HFF-Myc (cell line): ENCODE measurements around the gene QRFPR.

Source experiments
- DNase-seq: peaks from one replicate; pipeline ENCODE4 v3.0.0-alpha.2; 2011; ENCODE audit warnings: low read depth; ENCODE audit errors: extremely low read depth
- H3K4me3 ChIP-seq: replicated peaks from 2 replicates; pipeline ENCODE4 v1.5.1; 2011; ENCODE audit warnings: low read depth, mild to moderate bottlenecking, control low read depth, low read length
- TF ChIP-seq, protein P1 (sequence below): IDR thresholded peaks from 2 replicates; pipeline ENCODE4 v1.5.1; 2012; ENCODE audit warnings: mild to moderate bottlenecking, low read depth, low read length, control low read depth; ENCODE audit errors: missing control alignments

Gene QRFPR

DNA sequence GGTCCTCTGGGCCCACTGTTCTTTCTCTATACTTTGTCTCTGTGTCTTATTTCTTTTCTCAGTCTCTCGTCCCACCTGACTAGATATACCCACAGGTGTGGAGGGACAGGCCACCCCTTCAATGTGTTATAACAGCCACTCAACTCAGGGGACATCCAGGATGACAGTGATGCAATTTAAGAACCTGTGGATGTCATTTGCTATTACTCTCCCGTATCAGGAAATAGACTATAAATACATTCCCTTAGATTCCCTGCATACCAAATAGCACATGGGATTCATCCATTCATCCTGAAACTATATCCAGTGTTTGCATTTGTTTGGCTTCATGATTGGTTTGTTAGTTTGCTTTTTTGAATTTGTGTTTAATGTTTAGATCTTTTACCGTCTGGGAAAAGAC is 16.6 kb upstream of the QRFPR start:
- no peak overlapping the region for H3K4me3 ChIP-seq
- DNase-seq = no peak
- TF ChIP-seq, protein P1, sequence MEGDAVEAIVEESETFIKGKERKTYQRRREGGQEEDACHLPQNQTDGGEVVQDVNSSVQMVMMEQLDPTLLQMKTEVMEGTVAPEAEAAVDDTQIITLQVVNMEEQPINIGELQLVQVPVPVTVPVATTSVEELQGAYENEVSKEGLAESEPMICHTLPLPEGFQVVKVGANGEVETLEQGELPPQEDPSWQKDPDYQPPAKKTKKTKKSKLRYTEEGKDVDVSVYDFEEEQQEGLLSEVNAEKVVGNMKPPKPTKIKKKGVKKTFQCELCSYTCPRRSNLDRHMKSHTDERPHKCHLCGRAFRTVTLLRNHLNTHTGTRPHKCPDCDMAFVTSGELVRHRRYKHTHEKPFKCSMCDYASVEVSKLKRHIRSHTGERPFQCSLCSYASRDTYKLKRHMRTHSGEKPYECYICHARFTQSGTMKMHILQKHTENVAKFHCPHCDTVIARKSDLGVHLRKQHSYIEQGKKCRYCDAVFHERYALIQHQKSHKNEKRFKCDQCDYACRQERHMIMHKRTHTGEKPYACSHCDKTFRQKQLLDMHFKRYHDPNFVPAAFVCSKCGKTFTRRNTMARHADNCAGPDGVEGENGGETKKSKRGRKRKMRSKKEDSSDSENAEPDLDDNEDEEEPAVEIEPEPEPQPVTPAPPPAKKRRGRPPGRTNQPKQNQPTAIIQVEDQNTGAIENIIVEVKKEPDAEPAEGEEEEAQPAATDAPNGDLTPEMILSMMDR = no peak

DNA sequence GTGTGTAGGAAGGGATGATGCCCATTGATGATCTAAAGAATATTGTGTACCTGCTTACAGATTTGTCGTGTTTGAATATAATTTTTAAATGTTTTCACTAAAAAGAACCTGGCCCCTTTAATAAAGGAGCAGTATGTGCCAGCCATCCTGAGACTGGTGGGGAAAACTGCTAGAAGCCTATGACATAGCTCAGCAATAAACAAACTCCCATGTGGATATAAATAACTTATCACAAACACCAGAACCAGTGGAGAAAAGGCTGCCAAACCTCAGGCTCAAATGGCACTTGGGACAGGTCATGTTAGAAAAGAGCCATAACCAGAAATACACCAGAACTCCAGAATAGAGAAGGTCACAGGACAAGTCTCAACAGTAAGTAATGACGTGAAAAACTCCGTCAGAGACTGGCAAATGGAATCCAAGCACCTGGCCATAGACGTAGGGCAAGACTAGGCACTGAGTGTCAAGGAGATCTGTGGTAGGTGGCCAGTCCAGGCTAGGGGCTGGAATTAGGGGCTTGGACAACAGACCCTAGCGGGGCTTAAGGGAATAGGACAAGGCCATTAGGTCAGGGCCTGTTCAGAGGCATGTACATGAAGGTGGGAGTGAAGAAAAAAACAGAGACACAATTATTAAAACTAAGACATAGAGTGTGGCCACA is 11.7 kb upstream of the QRFPR start:
- no peak for DNase-seq
- TF ChIP-seq, protein P1 = no peak
- no peak overlapping the region for H3K4me3 ChIP-seq

DNA sequence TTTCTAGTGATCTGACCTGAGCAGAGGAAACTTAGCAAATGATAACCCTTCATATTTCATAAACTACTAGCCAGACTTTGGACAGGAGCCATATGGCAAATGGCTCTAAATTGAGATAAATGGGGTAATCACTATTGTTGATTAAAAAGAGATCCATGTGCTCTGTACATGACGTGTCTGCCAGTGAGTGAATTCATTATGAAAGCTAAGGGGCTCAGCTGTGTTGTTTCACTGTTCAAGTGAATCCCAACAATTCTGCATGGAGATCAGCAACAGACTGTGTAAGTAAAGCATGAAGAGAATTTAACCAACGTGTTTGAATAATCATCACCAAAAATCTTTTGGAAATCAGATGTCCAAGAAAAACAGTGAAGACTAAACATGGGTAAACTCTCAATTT is 9.5 kb upstream of the QRFPR start:
- TF ChIP-seq, protein P1 = no peak
- DNase-seq = no peak
- no peak overlapping the region for H3K4me3 ChIP-seq

DNA sequence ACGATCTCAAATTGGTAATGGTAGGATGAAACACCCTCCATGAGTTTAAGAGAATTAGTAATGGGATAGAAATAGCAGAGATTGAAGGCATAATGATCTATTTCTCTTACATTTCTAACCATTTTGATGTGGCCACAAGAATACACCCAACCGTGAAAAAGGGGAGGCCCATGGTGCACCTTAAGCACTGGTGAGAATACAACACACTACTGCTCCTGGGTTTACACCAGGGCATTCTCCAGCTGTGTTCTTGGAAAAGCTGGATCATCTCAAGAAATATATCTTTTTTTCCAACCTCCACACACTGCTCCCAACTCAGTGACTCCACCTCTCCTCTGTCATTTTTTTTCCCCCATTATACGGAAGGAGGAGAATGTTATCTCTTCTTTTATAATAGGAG is 1.5 kb downstream of the QRFPR start:
- DNase-seq = no peak
- TF ChIP-seq, protein P1 = no peak
- no peak overlapping the region for H3K4me3 ChIP-seq

DNA sequence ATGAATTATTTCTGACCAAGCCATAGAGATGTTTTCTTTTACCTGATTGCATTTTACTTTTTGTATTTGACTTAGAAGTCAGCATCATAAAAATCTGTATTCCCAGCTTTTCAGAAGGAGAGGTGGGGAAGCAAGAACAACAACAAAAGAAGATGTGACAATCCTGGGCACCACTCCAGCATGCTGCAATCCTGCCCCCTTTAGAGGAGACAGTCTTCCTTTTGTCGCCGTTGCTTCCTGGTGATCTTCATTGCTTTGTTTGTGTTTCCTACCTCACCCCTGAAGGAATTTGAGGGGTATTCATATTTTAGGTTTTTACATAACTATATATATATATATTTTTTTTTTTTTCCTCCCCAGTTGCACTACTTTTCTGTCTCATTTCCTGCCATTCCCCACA is 3.7 kb downstream of the QRFPR start:
- H3K4me3 ChIP-seq = no peak overlapping the region
- TF ChIP-seq, protein P1 = no peak
- DNase-seq = no peak

DNA sequence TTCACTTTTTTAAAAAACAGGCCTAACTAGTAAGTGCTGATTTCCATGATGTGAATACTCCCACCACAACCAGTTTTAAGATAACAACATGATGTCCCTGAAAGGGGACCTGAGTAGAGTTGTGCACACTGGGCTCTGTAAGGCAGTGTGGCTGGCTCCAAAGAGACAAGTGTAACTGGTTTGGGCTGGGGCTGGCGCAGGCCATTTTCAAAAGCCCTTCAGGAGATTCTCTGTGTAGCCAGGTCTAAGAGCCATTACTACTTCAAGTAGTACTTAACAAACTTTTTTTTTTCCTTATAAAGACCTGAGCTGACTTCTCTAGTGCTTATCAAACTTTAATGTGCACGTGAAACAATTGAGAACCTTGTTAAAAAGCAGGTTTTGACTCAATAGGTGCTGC is 4.3 kb downstream of the QRFPR start:
- TF ChIP-seq, protein P1 = no peak
- DNase-seq = no peak
- H3K4me3 ChIP-seq = no peak overlapping the region

DNA sequence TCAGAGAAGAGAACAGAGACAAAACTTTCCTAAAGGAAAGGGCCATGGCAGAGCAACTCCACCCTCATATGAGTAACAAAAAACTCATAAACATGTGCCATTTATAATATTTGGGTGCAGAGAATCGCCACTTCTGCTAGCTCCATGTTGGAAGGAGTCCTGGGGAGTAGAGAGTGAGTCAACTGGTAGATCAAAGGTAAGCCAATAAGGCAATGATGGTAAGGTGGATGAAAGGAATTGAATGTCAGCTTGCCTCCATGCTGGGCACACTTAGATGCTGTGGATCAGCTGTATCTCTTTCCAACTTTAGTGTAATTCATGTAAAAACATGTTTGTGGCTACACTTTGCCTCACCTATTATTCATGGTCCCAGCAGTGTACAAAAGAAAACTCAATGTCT is 4.7 kb downstream of the QRFPR start:
- no peak overlapping the region for H3K4me3 ChIP-seq
- DNase-seq = no peak
- TF ChIP-seq, protein P1 = no peak
